ENCODE measurements around the gene GMPR.
A peak's percentile ranks its signal among the peaks of the same experiment; 100 is the strongest.

GMPR gene

DNA sequence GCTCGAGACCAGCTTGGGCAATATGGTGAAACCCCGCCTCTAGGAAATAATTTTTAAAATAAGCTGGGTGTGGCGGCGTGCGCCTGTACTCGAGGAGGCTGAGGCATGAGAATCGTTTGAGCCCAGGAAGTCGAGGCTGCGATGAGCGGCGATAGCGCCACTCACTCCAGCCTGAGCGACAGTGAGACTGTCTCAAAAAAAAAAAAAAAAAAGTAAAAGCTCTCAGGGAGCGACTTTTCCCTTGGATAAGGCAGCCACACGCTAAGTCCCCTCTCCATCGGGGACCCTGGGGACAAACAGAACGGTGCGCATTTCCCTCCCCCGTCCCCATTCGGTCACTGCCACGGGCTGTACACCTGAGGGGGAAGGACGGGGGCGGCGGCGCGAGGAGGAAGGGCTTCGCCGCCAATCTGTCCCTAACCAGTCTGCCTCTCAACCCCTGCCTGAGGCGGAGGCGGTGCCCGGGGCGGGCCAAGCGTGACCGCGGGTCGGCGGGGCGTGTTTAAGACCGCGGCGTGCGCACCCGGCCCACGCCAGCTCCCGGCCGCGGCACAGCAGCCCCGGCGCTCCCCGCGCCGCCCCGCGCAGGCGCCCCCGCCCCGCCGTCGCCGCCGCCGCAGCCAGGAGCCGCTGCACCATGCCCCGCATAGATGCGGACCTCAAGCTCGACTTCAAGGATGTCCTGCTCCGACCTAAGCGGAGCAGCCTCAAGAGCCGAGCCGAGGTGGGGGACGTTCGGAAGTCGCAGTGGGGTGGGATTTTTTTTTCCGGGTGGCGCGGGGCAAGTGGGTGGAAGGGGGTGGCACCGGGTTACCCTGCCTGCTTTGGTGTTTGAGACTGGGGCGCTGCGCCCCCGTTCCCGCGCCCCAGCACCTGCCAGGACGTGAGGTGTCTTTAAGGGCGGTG is at the start of gene GMPR:
GMPR (plus strand) TSS at position 531 of the 906 bp plus-strand sequence; CDS start at position 638, 107 bp downstream.
- peak; percentile 91 for DNase-seq (ENCODE audit: low spot score)
- peak within 1 kb of the TSS; percentile 87 to 90 for H3K27ac ChIP-seq

DNA sequence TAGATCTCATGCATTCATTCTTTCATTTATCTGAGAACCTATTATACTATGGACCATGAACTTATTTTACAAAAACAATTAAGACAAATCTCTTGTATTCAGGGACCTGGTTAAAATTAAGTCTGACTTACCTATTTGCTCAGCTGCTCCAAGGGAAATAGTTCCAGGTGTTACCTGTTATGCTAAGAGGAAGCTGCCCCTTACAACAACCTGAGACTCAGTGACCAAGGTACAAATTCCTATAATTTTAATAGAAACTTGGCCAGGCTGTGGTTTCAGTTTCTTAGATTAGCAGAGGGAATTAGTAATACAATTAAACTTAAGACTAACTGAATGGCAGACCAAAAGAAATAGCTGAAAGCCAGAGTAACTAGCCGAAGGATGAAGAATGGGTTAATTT is 48.2 kb upstream of the GMPR start:
- no peak overlapping the region for H3K4me3 ChIP-seq
- TF ChIP-seq, protein P1, sequence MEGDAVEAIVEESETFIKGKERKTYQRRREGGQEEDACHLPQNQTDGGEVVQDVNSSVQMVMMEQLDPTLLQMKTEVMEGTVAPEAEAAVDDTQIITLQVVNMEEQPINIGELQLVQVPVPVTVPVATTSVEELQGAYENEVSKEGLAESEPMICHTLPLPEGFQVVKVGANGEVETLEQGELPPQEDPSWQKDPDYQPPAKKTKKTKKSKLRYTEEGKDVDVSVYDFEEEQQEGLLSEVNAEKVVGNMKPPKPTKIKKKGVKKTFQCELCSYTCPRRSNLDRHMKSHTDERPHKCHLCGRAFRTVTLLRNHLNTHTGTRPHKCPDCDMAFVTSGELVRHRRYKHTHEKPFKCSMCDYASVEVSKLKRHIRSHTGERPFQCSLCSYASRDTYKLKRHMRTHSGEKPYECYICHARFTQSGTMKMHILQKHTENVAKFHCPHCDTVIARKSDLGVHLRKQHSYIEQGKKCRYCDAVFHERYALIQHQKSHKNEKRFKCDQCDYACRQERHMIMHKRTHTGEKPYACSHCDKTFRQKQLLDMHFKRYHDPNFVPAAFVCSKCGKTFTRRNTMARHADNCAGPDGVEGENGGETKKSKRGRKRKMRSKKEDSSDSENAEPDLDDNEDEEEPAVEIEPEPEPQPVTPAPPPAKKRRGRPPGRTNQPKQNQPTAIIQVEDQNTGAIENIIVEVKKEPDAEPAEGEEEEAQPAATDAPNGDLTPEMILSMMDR (IDR thresholded peaks at IDR 0.05): no peak
- peak overlapping the region; percentile 59 to 79 for H3K27ac ChIP-seq
- DNase-seq (ENCODE audit: low spot score): no peak

More for the DNA sequence above, at the start of gene GMPR:
- peak within 1 kb of the TSS; percentile 88 for H3K4me3 ChIP-seq
- TF ChIP-seq, protein P1 (IDR thresholded peaks at IDR 0.05): no peak

DNA sequence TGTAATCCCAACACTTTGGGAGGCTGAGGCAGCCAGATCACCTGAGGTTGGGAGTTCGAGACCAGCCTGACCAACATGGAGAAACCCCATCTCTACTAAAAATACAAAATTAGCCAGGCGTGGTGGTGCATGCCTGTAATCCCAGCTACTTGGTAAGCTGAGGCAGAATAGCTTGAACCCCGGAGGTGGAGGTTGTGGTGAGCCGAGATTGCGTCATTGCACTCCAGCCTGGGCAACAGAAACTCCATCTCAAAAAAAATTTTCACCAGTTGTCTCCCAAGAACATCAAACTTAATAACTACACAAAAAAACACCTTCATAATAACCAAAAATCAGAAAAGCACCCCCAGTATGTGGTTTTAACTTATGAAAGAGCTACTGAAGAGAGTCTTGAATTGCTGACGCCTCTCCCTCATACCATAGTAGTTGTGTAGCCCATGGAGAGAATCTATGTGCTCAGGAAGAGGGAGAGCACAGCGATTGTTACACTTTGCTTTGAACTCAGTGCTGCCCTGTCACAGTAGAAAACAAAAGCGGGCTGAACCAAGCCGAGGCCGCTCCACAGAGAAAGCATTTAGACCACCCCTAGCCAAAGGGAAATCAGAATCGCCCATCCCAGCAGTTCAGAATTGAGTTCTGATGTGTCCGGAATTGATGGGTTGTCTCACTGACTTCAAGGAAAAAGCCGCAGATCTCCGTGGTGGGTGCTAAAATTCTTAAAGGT is 42.0 kb upstream of the GMPR start:
- Histone ChIP-seq H3K4me3 (no peak overlapping the region), H3K27ac (no peak overlapping the region)
- TF ChIP-seq, protein P1 (IDR thresholded peaks at IDR 0.05): no peak
- no peak for DNase-seq (ENCODE audit: low spot score)

- Histone ChIP-seq H3K4me3 (no peak overlapping the region), H3K27ac (peak overlapping the region in 1 of 2 donors; percentile 5)
- TF ChIP-seq, protein P1 (IDR thresholded peaks at IDR 0.05): no peak
- no peak for DNase-seq (ENCODE audit: low spot score)
Observed at GRCh38 chr6:16196984-16197546, 41.3 kb upstream of the GMPR start.

DNA sequence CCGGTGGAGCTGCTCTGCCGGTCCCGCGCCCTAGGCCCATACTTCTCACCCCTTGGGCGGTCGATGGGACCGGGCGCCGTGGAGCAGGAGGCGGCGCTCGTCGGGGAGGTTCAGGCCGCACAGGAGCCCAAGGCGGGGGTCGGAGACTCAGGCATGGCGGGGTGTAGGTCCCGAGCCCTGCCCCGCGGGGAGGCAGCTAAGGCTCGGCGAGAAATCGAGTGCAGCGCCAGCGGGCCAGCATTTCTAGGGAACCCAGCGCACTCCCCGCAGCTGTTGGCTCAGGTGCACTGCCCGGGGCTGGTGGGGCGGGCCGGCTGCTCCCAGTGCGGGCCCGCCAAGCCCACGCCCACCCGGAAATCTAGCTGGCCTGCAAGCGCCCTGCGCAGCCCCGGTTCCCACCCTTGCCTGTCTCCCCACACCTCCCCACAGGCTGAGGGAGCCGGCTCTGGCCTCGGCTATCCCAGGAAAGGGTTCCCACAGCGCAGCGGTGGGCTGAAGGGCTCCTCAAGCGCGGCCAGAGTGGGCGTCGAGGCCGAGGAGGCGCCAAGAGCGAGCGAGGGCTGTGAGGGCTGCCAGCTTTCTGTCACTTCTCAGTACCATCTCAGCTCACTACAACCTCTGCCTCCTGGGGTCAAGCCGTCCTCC is 40.2 kb upstream of the GMPR start:
- TF ChIP-seq, protein P1 (IDR thresholded peaks at IDR 0.05): no peak
- no peak overlapping the region for H3K4me3 ChIP-seq
- H3K27ac ChIP-seq: peak overlapping the region in 1 of 2 donors; percentile 25
- DNase-seq (ENCODE audit: low spot score): no peak

DNA sequence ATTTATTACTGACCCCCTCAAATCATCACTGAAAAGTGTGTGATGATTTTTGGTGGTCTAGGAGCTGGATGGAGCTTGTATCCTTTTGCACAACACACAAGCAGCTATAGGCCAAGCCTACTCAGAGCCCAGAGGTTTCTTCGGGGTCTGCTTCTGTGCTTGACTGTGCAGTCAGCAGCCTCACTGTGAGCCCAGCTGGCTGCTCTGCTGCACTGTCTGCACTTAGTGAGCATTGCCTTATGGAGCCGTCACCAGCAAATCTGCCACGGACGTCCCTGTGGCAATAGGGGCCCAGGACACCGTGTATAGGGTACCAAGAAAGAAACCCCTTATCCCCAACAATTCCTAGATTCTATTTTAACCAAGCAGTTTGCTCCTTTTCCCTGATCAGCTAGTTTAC is 38.6 kb upstream of the GMPR start:
- no peak for DNase-seq (ENCODE audit: low spot score)
- Histone ChIP-seq H3K27ac (peak overlapping the region; percentile 59 to 83), H3K4me3 (peak overlapping the region; percentile 64)
- TF ChIP-seq, protein P1 (IDR thresholded peaks at IDR 0.05): no peak
